Ammon's horn (tissue), 1 donor: ENCODE data around the gene PCARE.
"Not testable (repeated sequence)": the region's sequence is repeated elsewhere in the genome, so short reads cannot be mapped to it uniquely, and the experiment has no call there.

ENCODE experiments used
- DNase-seq: peaks from one replicate; pipeline ENCODE4 v3.0.0-alpha.2; 2016; ENCODE audit warnings: low spot score

Gene PCARE

GRCh38 chr2:29096969-29097368 is 22.6 kb upstream of the PCARE start:
- DNase-seq, result no peak

- not testable (repeated sequence) for DNase-seq
Observed at GRCh38 chr2:29090311-29090710, 16.0 kb upstream of the PCARE start.

GRCh38 chr2:29084554-29084953 is 10.2 kb upstream of the PCARE start:
- DNase-seq, result no peak

- DNase-seq, result no peak
Observed at GRCh38 chr2:29082804-29083495, 8.6 kb upstream of the PCARE start.

GRCh38 chr2:29080886-29081743 is 6.8 kb upstream of the PCARE start:
- no peak for DNase-seq

- DNase-seq, result no peak
Observed at GRCh38 chr2:29079887-29080286, 5.6 kb upstream of the PCARE start.

- DNase-seq, result peak; percentile 95
Observed at GRCh38 chr2:29075894-29076705, 1.8 kb upstream of the PCARE start.

- DNase-seq, result no peak
Observed at GRCh38 chr2:29073933-29074332, 390 bp downstream of the PCARE start.

GRCh38 chr2:29072971-29073725 is 1.2 kb downstream of the PCARE start:
- no peak for DNase-seq

GRCh38 chr2:29072251-29072650 is 2.1 kb downstream of the PCARE start:
- DNase-seq, result no peak

GRCh38 chr2:29071032-29071975 is 3.0 kb downstream of the PCARE start:
- no peak for DNase-seq

- DNase-seq, result no peak
Observed at GRCh38 chr2:29070526-29070925, 3.8 kb downstream of the PCARE start.

GRCh38 chr2:29068513-29068912 is 5.8 kb downstream of the PCARE start:
- DNase-seq, result no peak

GRCh38 chr2:29066997-29067605 is 7.2 kb downstream of the PCARE start:
- no peak for DNase-seq

- no peak for DNase-seq
Observed at GRCh38 chr2:29066271-29066860, 8.0 kb downstream of the PCARE start.

- DNase-seq, result peak; percentile 87
Observed at GRCh38 chr2:29065068-29065811, 9.1 kb downstream of the PCARE start.

GRCh38 chr2:29064746-29065067 is 9.6 kb downstream of the PCARE start:
- no peak for DNase-seq

GRCh38 chr2:29064346-29064715 is 10.0 kb downstream of the PCARE start:
- no peak for DNase-seq

GRCh38 chr2:29063646-29064345 is 10.5 kb downstream of the PCARE start:
- DNase-seq, result peak; percentile 73
